Kidney epithelial cell (primary cell): ENCODE results near the gene MRPL20. TPM values are rescaled to one million over a fixed set of nuclear protein-coding genes. Genes with fewer than 3 reads are reported as not detected.
"Not testable (repeated sequence)": the region's sequence is repeated elsewhere in the genome, so short reads cannot be mapped to it uniquely, and the experiment has no call there.

Source experiments
- DNase-seq: peaks from one replicate; pipeline ENCODE4 v3.0.0-alpha.2; 2010; ENCODE audit warnings: low read depth
- H3K27me3 ChIP-seq: 2 replicates; pipeline ENCODE4 v1.6.0; 2011; ENCODE audit warnings: low read length; ENCODE audit not compliant: control insufficient read depth, insufficient read depth
- H3K36me3 ChIP-seq: 2 replicates; pipeline ENCODE4 v1.5.1; 2011; ENCODE audit warnings: low read length; ENCODE audit not compliant: control insufficient read depth, insufficient read depth
- H3K4me3 ChIP-seq: 2 replicates; pipeline ENCODE4 v1.5.1; 2011; ENCODE audit warnings: low read depth, mild to moderate bottlenecking, control low read depth, low read length
- CTCF ChIP-seq: IDR thresholded peaks from 2 replicates; pipeline ENCODE4 v1.5.1; 2011; ENCODE audit warnings: mild to moderate bottlenecking, moderate library complexity, low read length, control low read depth, inconsistent platforms; ENCODE audit not compliant: insufficient read depth, poor library complexity, severe bottlenecking
- total RNA-seq: library from RNA; depleted of rRNA; stranded (reverse); fragments of >200 nt; gene quantifications from 2 replicates; pipeline ENCODE4 v1.2.3, GENCODE V29; 2015

The MRPL20 gene
- total RNA-seq, 1 donor from 2014 or later: 159 TPM

GRCh38 chr1:1407636-1408318, 684 bp upstream of the MRPL20 start:
- H3K27me3 ChIP-seq: no peaks in the 10 kb centered on the region
- peaks cover 2% of the 10 kb centered on the region for H3K36me3 ChIP-seq
- DNase-seq: no peak
- H3K4me3 ChIP-seq: peak overlapping the region; percentile 86
- no peak for TF ChIP-seq CTCF

GRCh38 chr1:1406101-1406820, 832 bp downstream of the MRPL20 start:
- no peaks in the 10 kb centered on the region for H3K27me3 ChIP-seq
- no peak for TF ChIP-seq CTCF
- H3K36me3 ChIP-seq: peaks cover 5% of the 10 kb centered on the region
- peak overlapping the region; percentile 86 for H3K4me3 ChIP-seq
- no peak for DNase-seq

- TF ChIP-seq CTCF: no peak
- Histone ChIP-seq H3K27me3 (no peaks in the 10 kb centered on the region), H3K36me3 (peaks cover 7% of the 10 kb centered on the region), H3K4me3 (no peak overlapping the region)
- DNase-seq: no peak
Measured at GRCh38 chr1:1403653-1404052, 3.4 kb downstream of the MRPL20 start.

- not testable (repeated sequence) for DNase-seq, H3K4me3 ChIP-seq, H3K36me3 ChIP-seq, H3K27me3 ChIP-seq
Measured at GRCh38 chr1:1402901-1403392, 4.1 kb downstream of the MRPL20 start.

GRCh38 chr1:1402072-1402900, 4.8 kb downstream of the MRPL20 start:
- TF ChIP-seq CTCF: peak; percentile 74
- DNase-seq: no peak
- H3K4me3 ChIP-seq: no peak overlapping the region
- H3K36me3 ChIP-seq: peaks cover 9% of the 10 kb centered on the region
- H3K27me3 ChIP-seq: no peaks in the 10 kb centered on the region

- TF ChIP-seq CTCF: no peak
- no peak for DNase-seq
- H3K4me3 ChIP-seq: no peak overlapping the region
- H3K27me3 ChIP-seq: no peaks in the 10 kb centered on the region
- H3K36me3 ChIP-seq: peaks cover 9% of the 10 kb centered on the region
Measured at GRCh38 chr1:1401457-1402010, 5.6 kb downstream of the MRPL20 start.
